HepG2 (cell line): ENCODE results near the gene UEVLD. TPM values are rescaled to one million over a fixed set of nuclear protein-coding genes. Genes with fewer than 3 reads are reported as not detected.

Source experiments
- AFF4 ChIP-seq: sonication (generic); formaldehyde crosslinking; IDR thresholded peaks from 2 replicates; pipeline ENCODE4 v1.4.0; 2020; ENCODE audit warnings: missing genetic modification reagents
- CHD4 ChIP-seq: fragments of 200-600 bp; sonication (generic); IDR thresholded peaks from 2 replicates; pipeline ENCODE4 v1.7.0; 2017; ENCODE audit warnings: mild to moderate bottlenecking, low read length, borderline replicate concordance
- CREBL2 ChIP-seq: sonication (generic); formaldehyde crosslinking; IDR thresholded peaks from 2 replicates; pipeline ENCODE4 v1.8.1; 2023; ENCODE audit warnings: missing genetic modification reagents, mild to moderate bottlenecking, borderline replicate concordance
- GABPB1 ChIP-seq: IDR thresholded peaks from 2 replicates; pipeline ENCODE4 v1.6.1; 2016; ENCODE audit warnings: mild to moderate bottlenecking, missing genetic modification reagents, moderate library complexity, missing compliant biosample characterization
- HIVEP1 ChIP-seq: sonication (generic); formaldehyde crosslinking; IDR thresholded peaks from 2 replicates; pipeline ENCODE4 v1.4.0; 2020; ENCODE audit warnings: mild to moderate bottlenecking, missing genetic modification reagents
- KIAA2018 ChIP-seq: sonication (generic); formaldehyde crosslinking; IDR thresholded peaks from 2 replicates; pipeline ENCODE4 v1.5.0; 2020; ENCODE audit warnings: mild to moderate bottlenecking, missing genetic modification reagents, borderline replicate concordance
- RFXANK ChIP-seq: IDR thresholded peaks from 2 replicates; pipeline ENCODE4 v1.6.1; 2016
- SP4 ChIP-seq: sonication (generic); formaldehyde crosslinking; IDR thresholded peaks from 2 replicates; pipeline ENCODE4 v1.8.1; 2023; ENCODE audit warnings: mild to moderate bottlenecking, missing genetic modification reagents
- ZBTB4 ChIP-seq: sonication (generic); formaldehyde crosslinking; IDR thresholded peaks from 2 replicates; pipeline ENCODE4 v1.4.0; 2020; ENCODE audit warnings: missing genetic modification reagents, mild to moderate bottlenecking, borderline replicate concordance
- ZFP90 ChIP-seq: sonication (generic); formaldehyde crosslinking; IDR thresholded peaks from 2 replicates; pipeline ENCODE4 v1.8.0; 2022; ENCODE audit warnings: missing genetic modification reagents, mild to moderate bottlenecking, inconsistent platforms, borderline replicate concordance
- ZNF530 ChIP-seq: sonication (generic); formaldehyde crosslinking; IDR thresholded peaks from 2 replicates; pipeline ENCODE4 v1.5.0; 2020; ENCODE audit warnings: low read depth, mild to moderate bottlenecking, missing genetic modification reagents
- polyA plus RNA-seq, 8 experiments: library from polyadenylated mRNA; depleted of rRNA in 3 of 8; stranded (reverse) in 7 of 8; unstranded in 1 of 8; fragments of >200 nt; fragmentation: Illumina TruSeq in 4 of 8; extraction: Trizol in 4 of 8; gene quantifications; 2 replicates each; pipeline versions ENCODE4 v1.2.1 to v1.2.3, GENCODE V29; 2011 to 2016; ENCODE audit warnings: low read depth in 4 of 8, missing spikeins in 1 of 8, mixed read lengths in 1 of 8; ENCODE audit not compliant: insufficient read depth in 1 of 8
- total RNA-seq, 5 experiments: library from RNA; depleted of rRNA; stranded (reverse); fragments of >200 nt; fragmentation: Illumina TruSeq; extraction: Trizol; gene quantifications; 2 replicates each; pipeline ENCODE4 v1.2.3, GENCODE V29; 2016; ENCODE audit warnings: low read depth in 1 of 5

UEVLD gene
- total and polyA plus RNA-seq, 2 of the 13 experiments (the other 11 are each of a cell fraction or from before 2014, with no cell fraction given): 5.7 to 13.7 TPM

- TF ChIP-seq KIAA2018 (CRISPR knock-in tag): no peak
- TF ChIP-seq ZNF530 (CRISPR knock-in tag): no peak
- peak; percentile 63 for TF ChIP-seq ZFP90 (CRISPR knock-in tag)
- TF ChIP-seq GABPB1 (CRISPR knock-in tag): peak; percentile 99
- no peak; the same call in 1 of the 2 replicates for TF ChIP-seq CHD4
- peak; percentile 67; the same call in 1 of the 2 replicates for TF ChIP-seq ZBTB4 (CRISPR knock-in tag)
- TF ChIP-seq SP4 (CRISPR knock-in tag): peak; percentile 96
- TF ChIP-seq HIVEP1: peak; percentile 86
- TF ChIP-seq RFXANK: no peak
- no peak for TF ChIP-seq AFF4 (CRISPR knock-in tag)
- TF ChIP-seq CREBL2: peak; percentile 18; the same call in 1 of the 2 replicates
Measured at GRCh38 chr11:18634140-18635032, 45.9 kb upstream of the UEVLD start, which contains the start of gene SPTY2D1 (continued).
